ENCODE measurements around the gene RYR1. TPM values are rescaled to one million over a fixed set of nuclear protein-coding genes. Genes with fewer than 3 reads are reported as not detected.

RYR1 gene
- total RNA-seq, 1 donor: not detected

DNA sequence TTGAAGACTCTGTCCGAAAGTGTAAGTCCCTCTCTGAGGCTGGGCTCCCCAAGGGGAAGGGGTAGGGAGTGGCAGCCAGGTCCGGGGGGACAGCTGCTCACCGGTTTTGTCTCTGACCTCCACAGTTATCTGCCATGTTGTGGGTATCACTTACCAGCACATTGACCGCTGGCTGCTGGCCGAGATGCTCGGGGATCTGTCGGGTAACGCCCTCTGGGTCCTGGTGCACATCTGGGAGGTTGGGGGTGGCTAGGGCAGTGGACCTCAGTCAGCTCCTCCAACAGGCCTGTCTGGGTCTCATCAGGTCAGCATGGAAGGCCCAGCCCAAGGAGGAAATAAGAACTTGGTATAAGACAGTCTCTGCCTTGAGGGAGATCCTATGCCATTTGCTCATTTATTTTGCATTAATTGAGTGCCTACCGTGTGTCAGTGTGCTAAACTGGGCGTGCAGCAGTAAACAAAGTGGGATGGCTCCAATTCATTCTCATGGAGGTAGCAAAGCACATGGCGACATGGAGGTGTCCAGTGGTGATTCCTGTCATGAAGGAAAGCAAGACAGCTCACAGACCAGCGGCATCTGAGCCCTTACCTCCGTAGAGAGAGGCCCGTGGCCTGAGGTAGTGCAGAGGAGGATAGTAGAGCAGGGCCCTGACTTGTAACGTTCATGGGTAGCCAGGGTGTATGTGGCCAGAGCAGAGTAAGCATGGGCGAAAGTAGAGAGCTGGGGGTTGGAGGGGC, 199.2 kb downstream of the RYR1 start:
- no peak for DNase-seq (ENCODE audit: low read depth)
- TF ChIP-seq CTCF (IDR thresholded peaks at IDR 0.05; ENCODE audit: insufficient read depth, low read length): no peak
- H3K4me3 ChIP-seq (ENCODE audit: low read depth, low read length): no peak overlapping the region

- DNase-seq (ENCODE audit: low read depth): peak; percentile 68
- peak; percentile 88 for TF ChIP-seq CTCF (IDR thresholded peaks at IDR 0.05; ENCODE audit: insufficient read depth, low read length)
- no peak overlapping the region for H3K4me3 ChIP-seq (ENCODE audit: low read depth, low read length)
These were observed 201.4 kb downstream of the RYR1 start for GRCh38 chr19:38634757-38635482.

GRCh38 chr19:38635483-38636399, 202.2 kb downstream of the RYR1 start:
- no peak for TF ChIP-seq CTCF (IDR thresholded peaks at IDR 0.05; ENCODE audit: insufficient read depth, low read length)
- DNase-seq (ENCODE audit: low read depth): no peak
- H3K4me3 ChIP-seq (ENCODE audit: low read depth, low read length): no peak overlapping the region

Other genes starting within 250 kb of the RYR1 start
- 2.7 and 3.3 TPM in 2 replicates for gene DPF1, start 209.5 kb upstream of the RYR1 start, total RNA-seq (ENCODE audit: low replicate concordance)
- gene PPP1R14A, start 177.3 kb upstream of the RYR1 start, total RNA-seq (ENCODE audit: low replicate concordance): 1.3 TPM in 1 of 2 replicates, not detected in the other
- 1.3 and 13.5 TPM in 2 replicates for gene SPINT2, start 169.1 kb upstream of the RYR1 start, total RNA-seq (ENCODE audit: low replicate concordance)
- 0.45 and 1.7 TPM in 2 replicates for gene C19orf33, start 129.4 kb upstream of the RYR1 start, total RNA-seq (ENCODE audit: low replicate concordance)
- gene YIF1B, start 117.7 kb upstream of the RYR1 start, total RNA-seq (ENCODE audit: low replicate concordance): 13.1 and 59.8 TPM in 2 replicates
- gene KCNK6, start 113.8 kb upstream of the RYR1 start, total RNA-seq (ENCODE audit: low replicate concordance): 3.6 and 3.7 TPM in 2 replicates
- 0.98 and 1.4 TPM in 2 replicates for gene CATSPERG, start 97.9 kb upstream of the RYR1 start, total RNA-seq (ENCODE audit: low replicate concordance)
- gene PSMD8, start 59.1 kb upstream of the RYR1 start, total RNA-seq (ENCODE audit: low replicate concordance): 55.4 and 223 TPM in 2 replicates
- 1.3 TPM in 1 of 2 replicates, not detected in the other for gene GGN, start 45.7 kb upstream of the RYR1 start, total RNA-seq (ENCODE audit: low replicate concordance)
- gene SPRED3, start 45.0 kb upstream of the RYR1 start, total RNA-seq (ENCODE audit: low replicate concordance): 0.41 and 9.7 TPM in 2 replicates
- 11.9 and 46.0 TPM in 2 replicates for gene FAM98C, start 30.6 kb upstream of the RYR1 start, total RNA-seq (ENCODE audit: low replicate concordance)
- gene RASGRP4, start 7.5 kb upstream of the RYR1 start, total RNA-seq (ENCODE audit: low replicate concordance): not detected in 2 replicates
- gene MAP4K1, start 184.3 kb downstream of the RYR1 start, total RNA-seq (ENCODE audit: low replicate concordance): 0.57 TPM in 1 of 2 replicates, not detected in the other
- gene EIF3K, start 185.5 kb downstream of the RYR1 start, total RNA-seq (ENCODE audit: low replicate concordance): 268 and 491 TPM in 2 replicates
- 20.1 and 280 TPM in 2 replicates for gene ACTN4, start 214.0 kb downstream of the RYR1 start, total RNA-seq (ENCODE audit: low replicate concordance)

Data from fibroblast of the aortic adventitia (primary cell).